GM21576 (cell line): ENCODE data around the gene BEND3.
A peak's percentile ranks its signal among the peaks of the same experiment; 100 is the strongest.

Experiments used
- ATAC-seq: cut with Tn5 transposase; IDR thresholded peaks from one replicate; pipeline ENCODE4 v1.9.1; 2021; ENCODE audit warnings: mild to moderate bottlenecking, moderate library complexity; ENCODE audit not compliant: unreplicated experiment

The BEND3 gene

DNA sequence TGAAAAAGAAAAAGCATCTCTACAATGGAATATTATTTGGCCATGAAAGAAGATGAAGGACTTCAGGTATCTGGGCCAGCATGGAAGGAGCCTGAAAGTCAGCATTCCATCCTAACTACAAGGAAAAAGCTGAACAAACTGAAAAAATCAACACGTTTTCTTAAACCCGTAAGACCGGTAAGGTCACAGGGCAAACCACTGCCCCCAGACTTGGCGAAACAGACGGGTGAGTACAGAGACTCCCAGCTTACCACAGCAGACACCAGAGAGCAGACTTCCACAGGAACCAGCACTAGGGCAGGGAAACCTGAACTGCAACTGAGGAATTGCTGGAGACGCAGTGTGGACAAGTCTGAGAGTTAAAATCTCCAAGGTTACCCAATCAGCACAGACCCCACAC is 31.4 kb downstream of the BEND3 start:
- ATAC-seq: no peak

DNA sequence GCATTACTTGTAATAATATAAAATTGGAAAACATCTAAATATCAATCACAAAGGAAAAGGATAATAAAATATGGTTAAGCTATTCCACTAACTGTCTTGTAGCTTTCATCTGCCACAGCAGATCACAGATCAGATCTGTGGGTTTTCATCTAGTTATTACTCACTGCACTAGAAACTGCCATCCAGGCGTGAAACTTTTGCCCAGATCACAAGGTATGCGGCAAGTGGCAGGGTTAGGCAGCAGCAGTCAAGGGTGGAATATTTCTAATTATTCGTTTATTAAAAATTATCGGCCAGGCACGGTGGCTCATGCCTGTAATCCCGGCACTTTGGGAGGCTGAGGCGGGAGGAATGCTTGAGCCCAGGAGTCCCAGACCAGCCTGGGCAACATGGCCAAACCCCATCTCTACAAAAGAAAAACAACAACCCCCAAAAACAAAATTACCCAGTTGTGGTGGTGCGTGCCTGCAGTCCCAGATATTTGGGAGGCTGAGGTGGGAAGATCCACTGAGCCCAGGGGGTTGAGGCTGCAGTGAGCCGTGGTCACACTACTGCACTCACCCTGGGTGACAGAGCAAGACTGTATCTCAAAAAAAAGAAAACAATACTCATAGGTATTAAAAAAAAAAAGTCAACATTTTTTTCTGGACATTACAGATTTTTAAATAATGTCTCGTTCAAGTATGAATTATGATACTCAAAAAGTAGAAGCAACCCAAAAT is 32.1 kb downstream of the BEND3 start:
- peak; percentile 90 for ATAC-seq

- ATAC-seq: no peak
These were observed 33.3 kb downstream of the BEND3 start for GRCh38 chr6:107082045-107082444.

DNA sequence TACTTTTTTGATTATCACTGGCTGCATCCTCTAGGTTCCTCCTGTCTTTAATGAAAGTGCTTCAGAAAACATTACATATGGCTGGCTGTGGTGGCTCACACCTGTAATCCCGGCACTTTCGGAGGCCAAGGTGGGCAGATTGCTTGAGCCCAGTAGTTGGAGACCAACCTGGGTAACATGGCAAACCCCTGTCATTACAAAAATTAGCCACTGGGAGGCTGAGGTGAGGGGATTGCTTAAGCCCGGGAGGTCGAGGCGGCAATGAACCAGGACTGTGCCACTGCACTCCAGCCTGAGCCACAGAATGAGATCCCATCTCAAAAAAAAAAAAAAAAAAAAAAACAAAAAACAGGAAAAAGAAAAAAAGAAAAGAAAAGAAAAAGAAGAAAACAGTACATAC is 35.3 kb downstream of the BEND3 start:
- no peak for ATAC-seq

DNA sequence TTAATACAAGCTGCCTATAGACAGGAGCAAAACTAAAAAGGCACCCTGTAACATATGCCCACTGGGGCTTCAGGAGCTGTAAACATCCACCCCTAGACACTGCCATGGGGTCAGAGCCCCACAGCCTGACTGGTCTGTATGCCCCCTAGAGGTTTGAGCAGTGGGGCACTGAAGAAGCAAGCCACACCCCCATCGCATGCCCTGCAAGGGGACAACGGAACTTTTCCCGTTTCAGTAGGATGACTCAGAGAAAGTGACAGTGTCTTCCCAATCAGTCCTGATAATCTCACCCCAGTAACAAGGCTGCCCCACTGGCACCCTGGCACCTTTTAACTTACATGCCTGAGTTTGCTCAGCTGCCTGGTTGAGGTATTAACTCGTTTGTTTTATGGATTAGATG is 35.9 kb downstream of the BEND3 start:
- no peak for ATAC-seq

- no peak for ATAC-seq
These were observed 37.6 kb downstream of the BEND3 start for GRCh38 chr6:107077710-107078109.

DNA sequence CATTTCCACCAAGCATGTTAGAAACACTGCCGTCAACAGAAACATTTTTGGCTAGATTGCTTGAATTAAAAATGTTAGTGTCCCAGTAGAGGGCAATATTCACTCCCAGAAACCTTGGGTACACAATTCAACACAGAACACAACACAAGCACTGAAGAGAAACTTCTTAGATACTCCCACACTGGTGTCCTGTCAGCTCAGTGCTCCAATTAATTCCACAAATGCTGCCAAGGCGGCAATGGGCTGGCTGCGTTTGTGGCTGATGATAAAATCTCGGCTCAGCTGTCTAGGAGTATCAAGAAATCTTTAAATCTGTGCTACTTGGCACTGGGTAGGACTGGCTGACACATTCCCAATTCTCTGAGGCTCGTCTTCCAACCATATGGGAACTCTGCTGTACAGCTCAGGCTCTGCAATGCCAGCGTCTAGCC is 39.3 kb downstream of the BEND3 start:
- no peak for ATAC-seq

DNA sequence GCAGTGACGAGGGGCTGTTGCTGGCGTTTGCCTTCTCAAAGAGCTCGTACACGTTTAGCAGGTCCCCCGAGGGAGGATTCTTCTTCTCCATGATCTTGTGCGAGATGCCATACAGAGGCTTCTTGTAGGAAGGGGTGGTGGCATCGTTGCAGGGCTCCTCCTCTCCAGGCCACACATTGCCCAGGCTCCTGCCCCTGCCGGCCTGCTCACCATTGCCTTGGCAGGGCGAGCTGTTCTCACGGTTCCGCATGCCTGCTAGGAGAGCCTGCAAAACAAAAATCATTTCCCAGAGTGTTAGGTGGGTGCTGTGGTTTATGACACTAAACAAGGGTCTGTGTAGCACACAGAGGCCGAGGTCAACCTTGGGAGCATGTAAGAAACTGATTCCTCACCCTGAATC is 44.6 kb downstream of the BEND3 start:
- ATAC-seq: no peak

DNA sequence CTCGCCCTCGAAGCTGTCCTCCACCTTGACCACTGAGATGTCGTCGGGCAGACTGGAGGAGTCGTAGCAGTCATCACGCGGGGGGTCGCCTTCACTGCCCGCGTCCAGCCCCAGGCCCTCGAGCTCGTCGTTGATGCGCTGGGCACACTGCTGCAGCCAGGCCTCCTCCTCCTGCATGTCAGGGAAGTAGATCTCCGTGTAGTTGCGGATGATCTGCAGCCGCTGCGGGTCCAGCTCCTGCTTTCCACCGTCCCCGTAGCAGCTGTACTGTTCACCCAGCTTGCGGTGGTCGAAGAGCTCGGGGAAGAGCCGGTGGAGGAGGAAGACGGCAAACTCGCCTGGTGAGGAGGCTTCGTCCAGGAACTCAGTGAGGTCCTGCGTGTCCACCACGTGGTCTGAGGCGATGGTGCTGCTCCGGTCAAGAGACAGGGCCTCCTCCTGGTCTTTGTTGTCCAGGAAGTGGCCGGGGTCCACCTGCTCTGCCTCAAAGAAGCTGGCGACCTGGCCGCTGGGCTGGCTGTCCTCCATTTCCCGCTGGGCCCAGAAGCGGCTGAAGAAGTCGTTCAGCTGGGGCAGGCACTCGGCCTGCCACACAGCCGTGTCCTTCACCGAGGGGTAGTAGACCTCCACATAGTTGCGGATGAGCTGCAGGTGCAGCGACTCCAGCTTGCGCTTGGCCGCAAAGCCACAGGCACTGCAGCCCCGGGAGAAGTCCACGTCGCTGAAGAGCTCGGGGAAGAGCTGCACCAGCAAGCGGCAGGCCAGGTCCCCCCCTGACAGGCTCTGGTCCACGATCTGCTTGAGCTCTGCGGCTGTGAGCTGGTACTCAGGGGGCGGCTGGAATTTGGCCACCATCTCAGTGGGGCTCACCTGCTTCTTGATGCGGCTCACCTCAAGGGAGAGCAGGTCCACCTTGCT is 45.4 kb downstream of the BEND3 start:
- ATAC-seq: no peak

- no peak for ATAC-seq
These were observed 46.4 kb downstream of the BEND3 start for GRCh38 chr6:107068691-107069630.

DNA sequence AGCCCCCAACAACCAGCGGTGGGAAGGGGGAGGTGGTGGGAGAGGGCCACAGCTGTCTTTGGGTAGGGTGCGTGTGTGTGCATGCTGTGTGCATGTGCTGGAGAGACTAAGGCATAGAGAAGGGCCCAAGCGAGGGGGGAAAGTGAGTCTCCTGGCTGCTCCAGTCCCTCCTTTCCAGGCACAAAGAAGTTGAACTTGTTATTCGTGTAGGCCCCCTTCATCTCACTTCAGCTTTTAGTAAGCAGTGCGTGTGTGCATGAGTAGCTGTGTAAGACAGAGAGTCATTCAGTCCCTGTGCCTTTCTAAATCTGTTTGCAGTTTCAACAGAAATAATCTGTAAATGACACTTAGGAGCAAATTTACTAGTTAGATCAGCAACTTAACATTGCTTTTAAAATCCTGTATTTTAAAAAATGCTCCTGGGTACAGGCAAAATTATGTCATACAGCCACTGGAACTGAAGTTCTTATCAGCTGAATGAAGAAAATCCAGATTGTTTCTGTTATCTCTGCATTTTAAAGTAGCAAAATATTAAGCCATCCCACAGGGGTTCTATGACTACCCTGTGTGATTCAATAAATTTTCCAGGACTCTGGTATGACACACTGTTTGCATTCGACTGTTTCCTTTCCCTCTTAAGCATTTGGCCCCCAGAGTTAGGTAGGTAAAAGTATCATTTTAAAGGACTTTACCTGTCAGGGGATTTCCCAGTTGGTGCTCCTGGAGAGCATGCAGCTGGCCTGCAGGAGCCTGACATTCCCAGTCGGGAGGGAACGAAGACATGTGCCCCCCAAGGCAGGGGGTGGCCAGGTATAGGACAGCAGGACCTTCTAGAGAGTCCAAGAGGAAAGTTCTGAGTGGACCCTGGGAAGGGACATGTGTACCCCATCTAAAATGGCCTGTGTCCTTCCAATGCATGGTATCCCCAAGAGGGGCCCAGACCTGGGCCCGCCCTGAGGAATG is 48.3 kb downstream of the BEND3 start:
- ATAC-seq: no peak

DNA sequence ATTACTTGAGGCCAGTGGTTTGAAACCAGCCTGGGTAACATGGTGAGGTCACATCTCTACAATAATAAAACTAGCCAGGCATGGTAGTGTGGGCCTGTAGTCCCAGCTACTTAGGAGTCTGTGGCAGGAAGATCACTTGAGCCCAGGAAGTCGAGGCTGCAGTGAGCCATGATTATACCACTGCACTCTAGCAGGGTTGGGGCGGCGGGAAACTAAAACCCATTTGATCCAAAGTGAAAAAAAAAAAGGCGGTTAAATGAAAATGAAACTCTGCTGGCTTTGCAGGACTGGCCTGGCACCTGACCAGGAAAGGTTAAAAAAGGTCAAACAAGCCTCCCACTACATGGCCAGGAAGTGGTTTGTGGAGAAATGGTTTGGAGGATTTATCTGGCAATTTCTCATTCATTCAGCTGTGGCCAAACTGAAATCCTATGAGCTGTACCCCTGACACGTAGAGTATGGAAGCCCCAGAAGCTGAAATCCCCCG is 50.7 kb downstream of the BEND3 start:
- ATAC-seq: no peak

GRCh38 chr6:107062691-107063090 is 52.6 kb downstream of the BEND3 start:
- no peak for ATAC-seq

- peak; percentile 82 for ATAC-seq
These were observed 53.9 kb downstream of the BEND3 start for GRCh38 chr6:107061125-107062020.

GRCh38 chr6:107060704-107061103 is 54.6 kb downstream of the BEND3 start:
- ATAC-seq: no peak

GRCh38 chr6:107059606-107060005 is 55.7 kb downstream of the BEND3 start:
- ATAC-seq: no peak

- no peak for ATAC-seq
These were observed 57.6 kb downstream of the BEND3 start for GRCh38 chr6:107057679-107058078.

GRCh38 chr6:107056796-107057195 is 58.5 kb downstream of the BEND3 start:
- ATAC-seq: no peak

- ATAC-seq: no peak
These were observed 67.5 kb downstream of the BEND3 start for GRCh38 chr6:107047807-107048206.
